Measurements from ENCODE around the gene C1orf167. TPM values are rescaled to one million over a fixed set of nuclear protein-coding genes. Genes with fewer than 3 reads are reported as not detected.

C1orf167 gene
- total and polyA plus RNA-seq, 3 donors from 2014 or later = 26.0 to 64.2 (median 34.5) TPM

DNA sequence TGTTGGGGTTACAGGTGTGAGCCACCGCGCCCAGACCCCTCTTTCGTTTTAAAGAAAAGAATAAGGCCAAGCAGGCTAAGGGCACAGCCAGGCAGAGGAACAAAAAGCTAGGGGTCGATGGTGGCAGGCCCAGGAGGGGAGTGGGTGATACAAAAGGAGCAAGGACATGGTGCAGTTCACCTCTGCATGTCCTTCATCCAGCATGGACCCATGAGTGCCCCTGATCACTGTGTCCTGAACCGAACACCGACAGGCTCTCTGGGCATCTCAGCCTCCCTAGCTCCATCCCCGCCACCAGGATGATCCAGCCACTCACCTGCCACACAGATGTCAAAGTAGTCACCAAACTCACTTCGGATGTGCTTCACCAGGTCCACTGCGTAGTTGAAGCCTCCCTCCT, 37.9 kb downstream of the C1orf167 start:
- 94 to 97% methylated on average over 9 of the region's 9 CpGs for WGBS, 2 donors
- no peak for DNase-seq
- H3K27ac ChIP-seq = no peak overlapping the region
- H3K4me1 ChIP-seq = peaks cover 34% of the 10 kb centered on the region
- no peaks in the 10 kb centered on the region for H3K36me3 ChIP-seq (ENCODE audit: low read depth, missing control alignments)
- H3K9me3 ChIP-seq = no peaks in the 10 kb centered on the region
- H3K27me3 ChIP-seq = no peaks in the 10 kb centered on the region
- H3K4me3 ChIP-seq = no peak overlapping the region
- TF ChIP-seq, protein P1, sequence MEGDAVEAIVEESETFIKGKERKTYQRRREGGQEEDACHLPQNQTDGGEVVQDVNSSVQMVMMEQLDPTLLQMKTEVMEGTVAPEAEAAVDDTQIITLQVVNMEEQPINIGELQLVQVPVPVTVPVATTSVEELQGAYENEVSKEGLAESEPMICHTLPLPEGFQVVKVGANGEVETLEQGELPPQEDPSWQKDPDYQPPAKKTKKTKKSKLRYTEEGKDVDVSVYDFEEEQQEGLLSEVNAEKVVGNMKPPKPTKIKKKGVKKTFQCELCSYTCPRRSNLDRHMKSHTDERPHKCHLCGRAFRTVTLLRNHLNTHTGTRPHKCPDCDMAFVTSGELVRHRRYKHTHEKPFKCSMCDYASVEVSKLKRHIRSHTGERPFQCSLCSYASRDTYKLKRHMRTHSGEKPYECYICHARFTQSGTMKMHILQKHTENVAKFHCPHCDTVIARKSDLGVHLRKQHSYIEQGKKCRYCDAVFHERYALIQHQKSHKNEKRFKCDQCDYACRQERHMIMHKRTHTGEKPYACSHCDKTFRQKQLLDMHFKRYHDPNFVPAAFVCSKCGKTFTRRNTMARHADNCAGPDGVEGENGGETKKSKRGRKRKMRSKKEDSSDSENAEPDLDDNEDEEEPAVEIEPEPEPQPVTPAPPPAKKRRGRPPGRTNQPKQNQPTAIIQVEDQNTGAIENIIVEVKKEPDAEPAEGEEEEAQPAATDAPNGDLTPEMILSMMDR (IDR thresholded peaks at IDR 0.05) = no peak
- TF ChIP-seq POLR2A (IDR thresholded peaks at IDR 0.05) = no peak
- intact Hi-C loops (cut with DNase I; ENCODE audit: low total_unique reads) = loop anchor here (10.0 kb wide), 1 partner anchor 65 kb away; the partner anchor contains the start of gene AGTRAP

DNA sequence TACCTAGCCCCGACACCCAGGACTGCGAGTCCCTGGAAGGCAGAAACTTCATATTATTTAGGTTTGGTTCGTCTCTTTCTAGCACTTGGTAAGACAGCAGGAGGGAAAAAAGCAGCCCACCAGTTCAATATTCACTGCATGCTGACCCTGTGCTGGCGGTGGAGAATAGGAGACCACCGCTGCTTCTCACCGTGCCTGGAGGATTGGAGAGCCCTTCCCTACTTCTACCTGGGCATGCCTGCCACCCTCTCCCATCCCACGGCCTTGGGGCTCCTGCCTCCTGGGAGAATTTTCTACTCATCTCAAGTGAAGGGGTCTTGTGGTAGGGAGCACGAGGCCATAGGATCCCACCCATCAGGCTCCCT, 38.4 kb downstream of the C1orf167 start:
- no peak for DNase-seq
- Histone ChIP-seq H3K9me3 (no peaks in the 10 kb centered on the region), H3K4me3 (no peak overlapping the region), H3K4me1 (peaks cover 34% of the 10 kb centered on the region), H3K27me3 (no peaks in the 10 kb centered on the region), H3K27ac (no peak overlapping the region), H3K36me3 (ENCODE audit: low read depth, missing control alignments) (no peaks in the 10 kb centered on the region)
- intact Hi-C loops (cut with DNase I; ENCODE audit: low total_unique reads) = loop anchor here (10.0 kb wide), 1 partner anchor 66 kb away; the partner anchor contains the start of gene AGTRAP
- TF ChIP-seq, protein P1 (IDR thresholded peaks at IDR 0.05) = no peak
- TF ChIP-seq POLR2A (IDR thresholded peaks at IDR 0.05) = no peak
- 80 to 92% methylated on average over 8 of the region's 8 CpGs for WGBS, 2 donors

DNA sequence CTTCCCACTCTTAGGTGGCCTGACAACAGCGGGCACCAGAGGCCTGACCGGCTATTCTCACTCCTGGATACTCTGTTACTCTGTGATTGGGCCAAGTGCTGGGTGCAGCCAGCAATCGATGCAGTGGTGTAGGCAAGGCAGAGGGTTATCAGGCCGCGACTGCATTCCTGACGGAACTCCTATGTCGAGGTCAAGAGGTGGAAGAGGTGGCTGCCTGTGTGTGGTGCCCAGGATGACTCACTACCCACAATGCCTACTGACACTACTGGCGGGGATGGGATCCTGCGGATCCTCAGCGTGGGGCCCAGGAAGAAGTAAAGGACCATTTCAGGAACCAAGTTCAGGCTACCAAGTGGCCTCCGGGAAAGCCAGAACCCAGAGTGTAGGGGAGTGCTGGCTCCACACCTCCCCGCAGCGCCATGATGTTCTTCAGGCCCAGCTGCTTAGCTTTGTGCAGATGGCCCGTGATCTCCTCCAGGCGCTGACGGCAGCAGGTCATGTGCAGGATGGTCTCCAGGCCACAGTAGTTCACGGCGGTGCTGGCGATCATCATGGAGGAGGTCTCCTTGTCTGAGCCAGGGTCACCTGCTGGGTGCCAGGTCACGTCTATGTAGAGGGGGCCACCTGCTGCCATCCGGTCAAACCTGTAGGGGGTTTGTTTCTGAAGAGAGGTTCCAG, 38.9 kb downstream of the C1orf167 start:
- Histone ChIP-seq H3K4me1 (peaks cover 34% of the 10 kb centered on the region), H3K9me3 (no peaks in the 10 kb centered on the region), H3K27me3 (no peaks in the 10 kb centered on the region), H3K36me3 (ENCODE audit: low read depth, missing control alignments) (no peaks in the 10 kb centered on the region), H3K4me3 (no peak overlapping the region), H3K27ac (no peak overlapping the region)
- intact Hi-C loops (cut with DNase I; ENCODE audit: low total_unique reads) = loop anchor here (10.0 kb wide), 1 partner anchor 66 kb away; the partner anchor contains the start of gene AGTRAP
- 88 to 91% methylated on average over 21 of the region's 21 CpGs for WGBS, 2 donors
- TF ChIP-seq, protein P1 (IDR thresholded peaks at IDR 0.05) = no peak
- TF ChIP-seq POLR2A (IDR thresholded peaks at IDR 0.05) = no peak
- DNase-seq = no peak

DNA sequence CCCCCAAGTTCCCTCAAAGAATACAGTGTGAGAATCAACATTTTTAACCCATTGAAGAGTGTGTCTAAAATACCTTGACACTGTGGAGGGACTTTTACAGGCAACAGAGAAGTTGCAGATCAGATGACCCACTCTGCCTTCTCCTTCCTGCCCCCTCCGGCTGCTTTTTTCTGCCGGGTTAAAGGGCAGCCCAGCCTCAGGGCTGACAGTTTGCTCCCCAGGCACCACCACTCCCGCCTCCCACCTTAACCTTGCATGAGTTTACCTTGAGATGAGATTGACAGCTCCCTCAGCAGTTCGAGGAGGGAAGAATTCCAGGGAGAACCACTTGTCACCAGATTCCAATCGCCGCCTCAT, 40.6 kb downstream of the C1orf167 start:
- H3K4me1 ChIP-seq = peaks cover 29% of the 10 kb centered on the region
- H3K27me3 ChIP-seq = no peaks in the 10 kb centered on the region
- WGBS, 2 donors = 14 to 37% methylated on average over 6 of the region's 6 CpGs
- intact Hi-C loops (cut with DNase I; ENCODE audit: low total_unique reads) = loop anchor here (10.0 kb wide), 1 partner anchor 68 kb away; the partner anchor contains the start of gene AGTRAP
- DNase-seq = peak; percentile 45
- H3K36me3 ChIP-seq (ENCODE audit: low read depth, missing control alignments) = no peaks in the 10 kb centered on the region
- peak overlapping the region; percentile 49 to 70 for H3K4me3 ChIP-seq
- TF ChIP-seq, protein P1 (IDR thresholded peaks at IDR 0.05) = no peak
- no peak for TF ChIP-seq POLR2A (IDR thresholded peaks at IDR 0.05)
- H3K27ac ChIP-seq = peak overlapping the region; percentile 94 to 95
- H3K9me3 ChIP-seq = no peaks in the 10 kb centered on the region

Measured in testis (tissue), 3 donors.